A673 (cell line): ENCODE results near the gene GMDS. TPM values are rescaled to one million over a fixed set of nuclear protein-coding genes. Genes with fewer than 3 reads are reported as not detected.

Experiments
- BruUV-seq: library from RNA; stranded (reverse); fragments of 400-500 nt; replicated peaks from 2 replicates; lab custom pipeline; 2021; lab: Mats Ljungman, UMichigan
- CTCF ChIA-PET: fragments of 300-600 bp; sonication (Branson Sonifier 250); formaldehyde crosslinking; loops from one replicate; lab custom pipeline; 2022; ENCODE audit warnings: antibody characterized with exemption; lab: Charles Lee
- POLR2A ChIA-PET: fragments of 300-600 bp; sonication (Branson Sonifier 250); formaldehyde crosslinking; loops from one replicate; lab custom pipeline; 2022; ENCODE audit warnings: antibody characterized with exemption; ENCODE audit not compliant: low non-redundant PET; lab: Charles Lee
- DNase-seq: peaks from one replicate; pipeline ENCODE4 v3.0.0-alpha.2; 2015; ENCODE audit warnings: low spot score
- H3K27ac ChIP-seq: fragments of 200-600 bp; sonication (generic); 2 replicates; pipeline ENCODE4 v1.5.1; 2016; ENCODE audit warnings: mixed run types, low read depth, mild to moderate bottlenecking, mixed read lengths, antibody characterized with exemption, low read length; ENCODE audit not compliant: poor library complexity, severe bottlenecking
- H3K27me3 ChIP-seq: fragments of 200-600 bp; sonication (generic); replicated peaks from 2 replicates; pipeline ENCODE4 v1.6.1; 2017; ENCODE audit warnings: mixed run types, low read depth, mild to moderate bottlenecking, mixed read lengths, antibody characterized with exemption, low read length; ENCODE audit not compliant: insufficient read depth, poor library complexity
- H3K36me3 ChIP-seq: fragments of 200-600 bp; sonication (generic); 2 replicates; pipeline ENCODE4 v1.6.1; 2016; ENCODE audit warnings: mixed run types, mild to moderate bottlenecking, mixed read lengths, antibody characterized with exemption, low read length; ENCODE audit not compliant: insufficient read depth, poor library complexity, severe bottlenecking
- H3K4me1 ChIP-seq: fragments of 200-600 bp; sonication (generic); 2 replicates; pipeline ENCODE4 v1.6.1; 2017; ENCODE audit warnings: mixed run types, mild to moderate bottlenecking, mixed read lengths, antibody characterized with exemption, low read length; ENCODE audit not compliant: insufficient read depth, poor library complexity, severe bottlenecking
- H3K4me3 ChIP-seq: fragments of 200-600 bp; sonication (generic); 2 replicates; pipeline ENCODE4 v1.5.1; 2016; ENCODE audit warnings: low read depth, mixed run types, mild to moderate bottlenecking, mixed read lengths, low read length; ENCODE audit not compliant: poor library complexity, severe bottlenecking
- H3K9me3 ChIP-seq: fragments of 200-600 bp; sonication (generic); 2 replicates; pipeline ENCODE4 v1.6.1; 2016; ENCODE audit warnings: mixed run types, low read depth, mild to moderate bottlenecking, mixed read lengths, antibody characterized with exemption, low read length; ENCODE audit not compliant: poor library complexity, severe bottlenecking
- EZH2 ChIP-seq: fragments of 200-600 bp; sonication (generic); IDR thresholded peaks from 2 replicates; pipeline ENCODE4 v1.6.1; 2017; ENCODE audit warnings: borderline replicate concordance, low read depth, mild to moderate bottlenecking, mixed read lengths, antibody characterized with exemption, low read length; ENCODE audit not compliant: poor library complexity, severe bottlenecking
- intact Hi-C: fragments of 100-400 bp; cut with micrococcal nuclease; formaldehyde crosslinking; loops from one replicate; pipeline ENCODE4 v1.10.0; 2022; ENCODE audit not compliant: unreplicated experiment
- total RNA-seq: library from RNA; stranded (reverse); gene quantifications from 2 replicates; pipeline ENCODE4 v1.2.3, GENCODE V29; 2021
- TF ChIP-seq, protein P1 (sequence below): fragments of 300-800, 200-600 bp; sonication (generic); conservative IDR thresholded peaks from 2 replicates; pipeline ENCODE4 v1.5.1; 2017; ENCODE audit warnings: low read depth, mild to moderate bottlenecking, antibody characterized with exemption, low read length, moderate library complexity, mixed read lengths

Gene GMDS
- total RNA-seq, 1 experiment from 2014 or later: 15.2 TPM

DNA sequence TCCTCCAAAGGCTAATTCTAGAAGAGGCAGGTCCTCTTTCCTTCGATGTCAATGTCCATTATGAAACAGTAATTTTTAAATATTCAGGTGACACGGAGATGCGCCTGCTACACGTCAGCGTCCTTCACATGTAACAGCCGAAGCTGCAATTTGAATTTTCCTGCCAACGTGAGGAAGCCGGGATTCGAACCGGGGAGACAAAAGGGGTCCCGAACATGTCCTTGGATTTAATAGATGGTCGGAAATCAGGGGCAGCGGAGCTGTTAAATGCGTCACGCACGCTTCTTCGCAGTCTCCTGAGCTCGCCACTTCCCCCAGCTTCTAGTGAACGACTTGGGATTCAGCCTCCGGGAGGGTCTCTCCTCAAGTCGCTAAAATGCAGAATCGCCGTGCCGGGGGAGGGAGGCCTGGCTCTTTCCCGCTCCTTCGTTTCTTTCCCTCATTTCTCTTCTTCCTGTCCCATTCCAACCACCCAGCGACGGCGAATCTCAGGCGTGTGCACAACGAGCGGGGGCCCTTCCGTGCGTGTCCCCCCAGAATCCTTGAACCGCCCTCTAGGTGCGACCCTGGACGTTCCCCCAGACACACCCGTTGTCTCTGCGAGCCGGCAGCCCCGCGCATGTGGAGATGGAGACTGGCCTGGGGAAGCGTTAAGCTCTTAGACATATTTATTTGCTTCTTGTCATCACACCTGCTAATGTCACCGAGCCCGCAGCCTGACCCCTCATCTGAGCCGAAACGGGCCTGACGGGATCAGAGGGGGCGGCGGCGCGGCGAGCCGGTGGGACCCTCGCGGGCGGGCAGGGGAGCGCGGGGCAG, 637.0 kb downstream of the GMDS start:
- H3K36me3 ChIP-seq: no peaks in the 10 kb centered on the region
- no peaks in the 10 kb centered on the region for H3K9me3 ChIP-seq
- H3K27ac ChIP-seq: no peak overlapping the region
- intact Hi-C loops: no loop called here
- TF ChIP-seq EZH2: peak; percentile 40
- TF ChIP-seq, protein P1, sequence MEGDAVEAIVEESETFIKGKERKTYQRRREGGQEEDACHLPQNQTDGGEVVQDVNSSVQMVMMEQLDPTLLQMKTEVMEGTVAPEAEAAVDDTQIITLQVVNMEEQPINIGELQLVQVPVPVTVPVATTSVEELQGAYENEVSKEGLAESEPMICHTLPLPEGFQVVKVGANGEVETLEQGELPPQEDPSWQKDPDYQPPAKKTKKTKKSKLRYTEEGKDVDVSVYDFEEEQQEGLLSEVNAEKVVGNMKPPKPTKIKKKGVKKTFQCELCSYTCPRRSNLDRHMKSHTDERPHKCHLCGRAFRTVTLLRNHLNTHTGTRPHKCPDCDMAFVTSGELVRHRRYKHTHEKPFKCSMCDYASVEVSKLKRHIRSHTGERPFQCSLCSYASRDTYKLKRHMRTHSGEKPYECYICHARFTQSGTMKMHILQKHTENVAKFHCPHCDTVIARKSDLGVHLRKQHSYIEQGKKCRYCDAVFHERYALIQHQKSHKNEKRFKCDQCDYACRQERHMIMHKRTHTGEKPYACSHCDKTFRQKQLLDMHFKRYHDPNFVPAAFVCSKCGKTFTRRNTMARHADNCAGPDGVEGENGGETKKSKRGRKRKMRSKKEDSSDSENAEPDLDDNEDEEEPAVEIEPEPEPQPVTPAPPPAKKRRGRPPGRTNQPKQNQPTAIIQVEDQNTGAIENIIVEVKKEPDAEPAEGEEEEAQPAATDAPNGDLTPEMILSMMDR: no peak
- peaks cover 79% of the 10 kb centered on the region for H3K27me3 ChIP-seq
- CTCF ChIA-PET: interaction anchor here (1.2 kb wide), 1 partner anchor 746 kb away, joined by 4 read pairs; no protein-coding TSS in a partner anchor
- BruUV-seq: no TSS peak
- no peak for DNase-seq
- POLR2A ChIA-PET: no interaction called here
- H3K4me3 ChIP-seq: no peak overlapping the region
- peaks cover 31% of the 10 kb centered on the region for H3K4me1 ChIP-seq

DNA sequence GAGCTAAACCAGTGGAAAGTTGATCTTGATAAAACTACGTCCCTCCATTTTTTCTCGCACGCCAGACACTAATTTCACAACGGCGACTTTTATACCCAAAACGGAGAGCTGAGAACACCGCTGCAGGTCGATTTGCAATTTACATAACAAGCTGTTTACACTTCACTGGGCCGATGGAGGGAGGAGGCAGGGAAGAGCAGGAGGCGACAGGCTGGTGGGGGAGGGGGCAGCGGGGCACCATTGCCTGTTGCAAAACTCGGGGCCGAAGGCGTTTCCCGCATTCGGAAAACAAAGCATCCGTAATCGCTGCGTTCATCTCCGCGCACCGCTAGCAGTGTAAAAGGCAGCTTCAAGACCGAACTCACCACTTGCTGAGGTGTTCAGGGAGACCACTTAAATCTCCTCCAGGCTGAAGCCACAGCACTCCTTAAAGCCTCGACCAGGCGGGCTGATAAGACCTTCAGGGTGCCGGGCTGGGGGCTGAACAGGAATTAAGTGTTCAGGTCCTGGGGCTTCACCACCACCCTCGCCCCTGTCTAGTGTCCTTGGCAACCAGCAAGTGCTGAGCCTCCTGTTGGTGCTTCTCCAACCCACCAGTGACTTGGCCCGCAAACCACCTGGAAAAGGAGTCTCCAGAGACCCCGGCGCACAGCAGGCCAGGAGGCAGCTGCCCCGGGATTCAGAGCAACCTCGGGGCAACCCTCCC, 637.7 kb downstream of the GMDS start:
- Histone ChIP-seq H3K27ac (no peak overlapping the region), H3K4me3 (peak overlapping the region; percentile 1), H3K4me1 (peaks cover 27% of the 10 kb centered on the region), H3K9me3 (no peaks in the 10 kb centered on the region), H3K36me3 (no peaks in the 10 kb centered on the region), H3K27me3 (peaks cover 71% of the 10 kb centered on the region)
- CTCF ChIA-PET: interaction anchor here (1.2 to 1.3 kb wide), 2 partner anchors 498 to 746 kb away, joined by 3 to 4 read pairs; no protein-coding TSS in a partner anchor
- BruUV-seq: no TSS peak
- intact Hi-C loops: no loop called here
- TF ChIP-seq, protein P1: no peak
- TF ChIP-seq EZH2: no peak
- DNase-seq: no peak
- POLR2A ChIA-PET: no interaction called here

DNA sequence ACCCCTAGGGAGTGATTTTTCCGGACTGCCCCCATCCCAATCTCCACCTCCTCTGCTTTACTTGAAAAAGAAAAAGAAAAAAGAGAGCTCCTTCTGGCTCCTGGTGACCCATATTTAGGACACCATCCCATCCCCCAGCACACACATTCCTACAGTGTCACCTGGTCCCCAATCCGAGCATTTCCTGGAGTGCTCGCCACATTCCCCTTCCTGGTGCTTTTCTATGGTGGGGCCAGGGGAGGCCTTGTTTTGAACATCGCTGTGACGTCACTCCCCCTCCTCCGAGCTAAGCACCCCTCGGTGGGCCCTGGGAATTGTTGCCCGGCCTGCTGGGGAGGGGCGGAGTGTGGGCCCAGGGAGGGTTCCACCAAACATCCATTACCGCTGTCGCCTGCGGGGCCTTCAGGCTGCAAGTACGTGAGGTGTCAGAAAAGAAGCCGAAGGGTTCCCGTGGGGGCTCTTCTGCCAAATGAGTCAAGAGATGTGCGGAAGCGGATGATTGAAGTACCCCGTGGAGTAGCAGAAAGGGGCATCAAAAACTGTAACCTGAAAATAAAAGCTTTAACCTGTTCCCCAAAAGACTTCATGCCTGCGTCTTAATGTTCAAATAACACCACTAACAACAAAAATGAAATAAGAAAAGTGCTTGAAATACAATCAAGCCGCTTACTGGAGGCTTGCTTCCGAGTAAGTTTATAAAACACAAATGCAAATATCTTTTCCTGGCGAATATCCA, 638.5 kb downstream of the GMDS start:
- POLR2A ChIA-PET: no interaction called here
- CTCF ChIA-PET: interaction anchor here (1.2 to 1.3 kb wide), 3 partner anchors 497 to 747 kb away, joined by 3 to 4 read pairs (median 3); no protein-coding TSS in a partner anchor
- DNase-seq: peak; percentile 70
- Histone ChIP-seq H3K36me3 (no peaks in the 10 kb centered on the region), H3K4me3 (peak overlapping the region; percentile 1), H3K9me3 (no peaks in the 10 kb centered on the region), H3K4me1 (peaks cover 27% of the 10 kb centered on the region), H3K27ac (no peak overlapping the region), H3K27me3 (peaks cover 64% of the 10 kb centered on the region)
- intact Hi-C loops: no loop called here
- TF ChIP-seq, protein P1: no peak
- no peak for TF ChIP-seq EZH2
- no TSS peak for BruUV-seq
